ENCODE measurements around the gene TRIM50.

DNA sequence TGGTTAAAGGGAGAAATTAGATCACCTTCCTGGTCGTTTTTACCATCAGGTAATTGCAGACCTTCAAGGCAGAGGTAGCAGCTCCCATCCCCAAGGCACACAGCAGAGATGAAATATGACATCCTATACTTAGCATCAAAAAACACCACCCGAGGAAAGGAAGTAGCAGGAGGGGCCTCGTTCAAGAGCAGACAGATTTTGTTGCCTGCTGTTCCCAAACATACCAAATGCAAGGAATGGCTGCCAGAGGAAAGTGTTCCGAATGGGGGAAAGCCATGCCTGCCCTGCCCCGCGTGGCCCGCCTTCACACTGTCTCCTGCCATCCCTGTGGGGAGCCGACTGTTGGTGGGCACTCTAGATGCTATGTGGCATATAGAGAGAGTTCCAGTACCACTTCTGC, 18.1 kb upstream of the TRIM50 start:
- TF ChIP-seq, protein P1, sequence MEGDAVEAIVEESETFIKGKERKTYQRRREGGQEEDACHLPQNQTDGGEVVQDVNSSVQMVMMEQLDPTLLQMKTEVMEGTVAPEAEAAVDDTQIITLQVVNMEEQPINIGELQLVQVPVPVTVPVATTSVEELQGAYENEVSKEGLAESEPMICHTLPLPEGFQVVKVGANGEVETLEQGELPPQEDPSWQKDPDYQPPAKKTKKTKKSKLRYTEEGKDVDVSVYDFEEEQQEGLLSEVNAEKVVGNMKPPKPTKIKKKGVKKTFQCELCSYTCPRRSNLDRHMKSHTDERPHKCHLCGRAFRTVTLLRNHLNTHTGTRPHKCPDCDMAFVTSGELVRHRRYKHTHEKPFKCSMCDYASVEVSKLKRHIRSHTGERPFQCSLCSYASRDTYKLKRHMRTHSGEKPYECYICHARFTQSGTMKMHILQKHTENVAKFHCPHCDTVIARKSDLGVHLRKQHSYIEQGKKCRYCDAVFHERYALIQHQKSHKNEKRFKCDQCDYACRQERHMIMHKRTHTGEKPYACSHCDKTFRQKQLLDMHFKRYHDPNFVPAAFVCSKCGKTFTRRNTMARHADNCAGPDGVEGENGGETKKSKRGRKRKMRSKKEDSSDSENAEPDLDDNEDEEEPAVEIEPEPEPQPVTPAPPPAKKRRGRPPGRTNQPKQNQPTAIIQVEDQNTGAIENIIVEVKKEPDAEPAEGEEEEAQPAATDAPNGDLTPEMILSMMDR (IDR thresholded peaks at IDR 0.05) = no peak
- TF ChIP-seq POLR2A (IDR thresholded peaks at IDR 0.05) = no peak
- no peak for TF ChIP-seq POLR2AphosphoS5 (IDR thresholded peaks at IDR 0.05)
